GM21381 (cell line): Measurements from ENCODE around the gene DHTKD1.
A peak's percentile ranks its signal among the peaks of the same experiment; 100 is the strongest.
"Not testable (repeated sequence)": the region's sequence is repeated elsewhere in the genome, so short reads cannot be mapped to it uniquely, and the experiment has no call there.

Source experiments
- ATAC-seq: cut with Tn5 transposase; IDR thresholded peaks from one replicate; pipeline ENCODE4 v1.9.1; 2021; ENCODE audit warnings: mild to moderate bottlenecking, moderate library complexity; ENCODE audit not compliant: unreplicated experiment

Gene DHTKD1

DNA sequence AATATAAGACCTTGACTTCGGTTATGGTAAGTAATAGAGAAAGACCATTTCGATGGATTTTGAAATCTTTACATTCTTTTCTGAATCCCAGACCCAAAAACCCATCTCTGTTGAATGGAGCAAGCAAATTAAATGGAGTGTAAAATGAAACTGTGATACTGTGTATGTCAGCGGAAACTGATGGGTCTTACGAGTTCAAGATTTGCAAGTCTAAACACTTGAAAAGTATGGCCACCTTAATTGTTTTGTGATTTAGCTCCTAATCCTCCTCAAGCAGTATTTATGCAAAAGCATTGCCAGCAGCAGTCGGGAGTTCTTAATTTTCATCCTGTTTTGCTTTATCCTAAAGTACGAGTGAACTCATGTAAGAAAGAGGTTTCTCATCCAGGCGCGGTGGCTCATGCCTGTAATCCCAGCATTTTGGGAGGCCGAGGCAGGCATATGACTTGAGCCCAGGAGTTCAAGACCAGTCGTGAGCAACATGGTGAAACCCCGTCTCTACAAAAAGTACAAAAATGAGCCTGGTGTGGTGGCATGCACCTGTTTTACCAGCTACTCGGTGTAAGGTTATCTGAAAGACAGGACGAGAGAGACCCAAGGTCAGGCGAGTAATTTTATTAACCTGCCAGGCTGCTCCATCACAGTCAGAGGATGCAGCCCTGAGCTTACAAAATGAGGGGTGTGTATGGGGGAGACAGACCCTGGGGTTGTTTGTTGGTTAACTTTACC is 5.8 kb upstream of the DHTKD1 start:
- no peak for ATAC-seq

DNA sequence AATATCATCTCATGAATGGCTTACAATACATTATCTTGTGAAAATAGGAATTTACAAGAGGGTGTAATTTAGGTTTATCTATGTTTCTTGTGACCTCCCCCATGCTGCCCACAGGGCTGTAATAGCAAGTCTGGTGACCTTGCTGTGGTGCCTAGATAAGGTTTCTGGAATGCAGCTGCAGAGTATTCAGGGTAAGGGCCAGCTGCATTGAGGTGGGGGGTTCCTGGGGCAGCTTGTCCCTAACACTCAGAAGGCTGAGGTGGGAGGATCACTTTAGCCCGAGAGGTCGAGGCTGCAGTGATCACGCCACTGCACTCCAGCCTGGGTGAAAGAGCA is 5.3 kb upstream of the DHTKD1 start:
- ATAC-seq, result no peak

DNA sequence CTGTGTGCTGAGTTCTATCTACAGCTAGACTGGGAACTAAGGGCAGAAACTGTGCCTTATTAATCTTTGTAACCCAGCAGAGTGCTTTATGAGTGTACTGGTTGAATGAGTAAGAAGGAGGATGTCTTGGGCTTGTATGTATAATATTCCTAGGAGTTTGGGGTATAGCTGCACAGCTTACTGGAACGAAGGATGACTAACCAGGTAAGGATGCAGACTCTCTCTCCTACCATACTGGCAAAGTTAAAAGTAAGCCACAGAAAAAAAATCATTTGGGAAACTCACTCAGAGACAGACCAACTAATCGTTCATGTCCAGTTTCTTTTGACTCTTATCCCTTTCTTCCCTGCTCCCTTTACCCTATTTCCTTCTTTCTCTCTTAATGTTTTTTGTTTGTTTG is 1.4 kb upstream of the DHTKD1 start:
- ATAC-seq, result no peak

DNA sequence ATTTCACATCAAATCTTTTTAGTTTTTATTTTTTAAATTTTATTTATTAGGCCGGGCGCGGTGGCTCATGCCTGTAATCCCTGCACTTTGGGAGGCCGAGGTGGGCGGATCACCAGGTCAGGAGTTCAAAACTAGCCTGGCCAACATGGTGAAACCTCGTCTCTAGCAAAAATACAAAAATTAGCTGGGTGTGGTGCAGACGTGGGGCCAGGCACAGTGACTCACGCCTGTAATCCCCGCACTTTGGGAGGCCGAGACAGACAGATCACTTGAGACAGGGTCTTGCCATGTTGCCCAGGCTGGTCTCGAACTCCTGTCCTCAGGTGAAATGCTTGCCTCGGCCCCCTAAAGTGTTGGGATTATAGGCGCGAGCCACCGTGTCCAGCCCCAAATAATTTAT is 2.7 kb downstream of the DHTKD1 start:
- ATAC-seq, result not testable (repeated sequence)

DNA sequence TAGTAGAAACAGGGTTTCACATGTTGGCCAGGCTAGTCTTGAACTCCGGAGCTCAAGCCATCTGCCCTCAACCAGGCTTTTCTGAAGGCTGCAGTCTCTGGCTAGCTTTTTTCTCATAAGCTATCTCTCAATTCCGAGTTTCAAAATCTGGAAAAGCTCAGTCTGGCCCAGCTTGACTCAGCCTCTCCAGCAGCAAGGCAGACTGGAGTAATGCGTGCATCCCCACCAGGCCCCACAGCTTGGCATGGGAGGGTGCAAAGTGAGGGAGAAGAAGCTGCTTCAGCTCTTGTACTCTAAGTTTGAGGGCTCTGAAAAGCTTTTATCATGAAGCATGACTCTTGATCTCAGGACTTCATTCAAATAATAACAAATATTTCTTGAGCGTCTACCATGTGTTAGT is 4.8 kb downstream of the DHTKD1 start:
- ATAC-seq, result no peak

DNA sequence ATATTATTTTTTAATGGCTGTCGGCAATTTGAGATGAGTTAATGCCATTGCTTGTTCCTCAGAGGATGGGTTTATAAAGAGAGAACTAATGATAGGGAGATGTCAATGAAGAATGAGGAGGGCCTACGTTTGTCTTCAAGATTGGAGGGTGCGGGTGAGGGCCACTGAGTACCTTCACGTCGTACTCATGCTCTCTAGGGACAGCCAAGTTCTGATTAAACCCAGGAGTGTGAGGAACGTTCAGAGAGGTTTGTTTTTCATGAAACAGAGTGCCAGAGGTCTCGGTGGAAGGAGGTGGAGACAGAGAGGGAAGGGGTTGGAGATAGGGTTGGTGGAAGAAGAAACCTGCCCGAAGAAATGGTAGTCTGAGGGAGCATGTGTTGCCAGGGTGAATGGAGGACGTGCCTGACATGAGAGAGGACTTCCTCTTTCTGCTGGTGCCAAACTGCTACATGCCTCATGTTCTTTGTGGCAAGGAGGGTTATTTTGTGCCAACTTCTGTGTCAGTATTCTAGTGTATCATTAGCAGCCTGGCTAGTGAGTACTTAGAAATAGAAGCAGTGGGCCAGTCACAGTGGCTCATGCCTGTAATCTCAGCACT is 8.9 kb downstream of the DHTKD1 start:
- no peak for ATAC-seq

DNA sequence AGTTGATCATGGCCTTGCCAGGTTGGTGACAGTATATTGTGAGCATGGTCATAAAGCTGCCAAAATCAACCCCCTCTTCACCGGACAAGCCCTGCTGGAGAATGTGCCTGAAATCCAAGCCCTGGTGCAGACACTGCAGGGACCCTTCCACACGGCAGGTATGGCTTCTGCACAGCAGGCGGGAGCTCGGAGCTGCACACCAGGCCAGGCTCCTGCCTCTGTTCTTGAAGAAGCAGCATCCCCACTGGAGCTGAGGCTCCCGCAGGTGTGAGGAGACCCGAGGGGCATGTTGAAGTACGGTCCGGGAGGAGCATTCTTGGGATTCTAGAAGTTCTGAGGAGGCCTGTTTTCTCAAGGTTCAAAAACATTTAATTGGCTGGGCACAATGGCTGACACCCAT is 12.7 kb downstream of the DHTKD1 start:
- no peak for ATAC-seq

DNA sequence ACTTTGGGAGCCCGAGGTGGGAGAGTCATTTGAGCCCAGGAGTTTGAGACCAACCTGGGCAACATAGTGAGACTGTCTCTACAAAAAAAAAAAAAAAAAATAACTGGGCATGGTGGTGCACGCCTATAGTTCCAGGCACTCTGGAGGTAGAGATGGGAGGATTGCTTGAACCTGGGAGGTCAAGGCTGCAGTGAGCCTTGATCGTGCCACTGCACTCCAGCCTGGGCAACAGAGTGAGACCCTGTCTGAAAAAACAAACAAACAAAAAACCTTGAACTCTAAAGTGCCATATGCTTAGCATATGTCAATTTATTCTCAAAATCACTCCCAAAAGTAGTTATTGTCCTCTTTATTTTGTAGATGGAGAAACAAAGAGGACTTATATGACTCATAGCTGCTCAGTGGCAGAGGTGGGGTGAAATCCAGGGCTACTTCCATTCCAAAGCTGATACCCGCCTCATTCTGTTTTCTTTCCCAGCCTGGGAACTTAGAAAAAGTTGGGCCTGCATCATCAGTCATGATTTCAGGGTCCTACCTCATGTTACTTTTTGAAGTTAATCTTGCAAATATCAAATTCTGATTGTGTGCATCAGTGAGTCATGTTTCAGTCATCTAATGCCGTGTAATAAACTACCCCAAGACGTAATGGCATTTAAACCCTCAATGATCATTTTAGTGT is 13.3 kb downstream of the DHTKD1 start:
- ATAC-seq, result no peak

DNA sequence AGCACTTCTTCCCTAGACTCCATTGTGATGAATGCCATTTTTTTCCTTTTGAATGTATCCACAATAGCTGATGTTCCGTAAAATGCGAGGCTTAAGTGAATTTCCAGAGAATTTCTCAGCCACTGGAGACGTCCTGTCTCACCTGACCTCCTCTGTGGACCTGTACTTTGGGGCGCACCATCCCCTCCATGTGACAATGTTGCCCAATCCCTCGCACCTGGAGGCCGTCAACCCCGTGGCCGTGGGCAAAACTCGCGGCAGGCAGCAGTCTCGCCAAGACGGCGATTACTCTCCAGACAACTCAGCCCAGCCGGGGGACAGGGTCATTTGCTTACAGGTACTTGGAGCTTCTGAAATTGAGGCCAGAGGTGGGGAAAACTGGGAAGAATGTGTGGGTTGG is 20.2 kb downstream of the DHTKD1 start:
- no peak for ATAC-seq

DNA sequence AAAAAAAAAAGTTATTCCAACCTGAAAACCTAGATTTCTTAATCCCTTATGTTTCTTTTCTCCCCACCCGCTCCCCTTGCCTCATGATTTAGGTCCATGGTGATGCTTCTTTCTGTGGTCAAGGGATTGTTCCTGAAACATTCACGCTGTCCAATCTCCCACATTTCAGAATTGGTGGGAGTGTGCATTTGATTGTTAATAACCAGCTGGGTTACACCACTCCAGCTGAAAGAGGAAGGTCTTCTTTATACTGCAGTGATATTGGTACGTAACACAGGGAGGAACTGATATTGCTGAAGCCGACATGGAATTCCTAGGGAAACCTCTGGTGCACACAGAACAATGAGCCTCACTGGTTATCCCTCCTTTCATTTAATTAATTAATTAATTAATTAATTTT is 22.7 kb downstream of the DHTKD1 start:
- no peak for ATAC-seq

DNA sequence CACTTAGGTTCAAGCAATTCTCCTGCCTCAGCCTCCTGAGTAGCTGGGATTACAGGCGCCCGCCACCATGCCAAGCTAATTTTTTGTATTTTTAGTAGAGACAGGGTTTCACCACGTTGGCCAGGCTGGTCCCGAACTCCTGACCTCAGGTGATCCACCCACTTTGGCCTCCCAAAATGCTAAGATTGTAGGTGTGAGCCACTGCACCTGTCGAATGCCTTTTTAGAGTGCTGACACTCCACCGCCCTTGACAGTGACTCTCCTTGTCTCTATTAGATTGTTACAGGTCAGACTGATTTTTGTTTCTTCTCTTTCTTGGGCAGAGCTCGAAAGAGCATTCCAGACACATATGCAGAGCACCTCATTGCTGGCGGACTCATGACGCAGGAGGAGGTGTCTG is 28.6 kb downstream of the DHTKD1 start:
- not testable (repeated sequence) for ATAC-seq

DNA sequence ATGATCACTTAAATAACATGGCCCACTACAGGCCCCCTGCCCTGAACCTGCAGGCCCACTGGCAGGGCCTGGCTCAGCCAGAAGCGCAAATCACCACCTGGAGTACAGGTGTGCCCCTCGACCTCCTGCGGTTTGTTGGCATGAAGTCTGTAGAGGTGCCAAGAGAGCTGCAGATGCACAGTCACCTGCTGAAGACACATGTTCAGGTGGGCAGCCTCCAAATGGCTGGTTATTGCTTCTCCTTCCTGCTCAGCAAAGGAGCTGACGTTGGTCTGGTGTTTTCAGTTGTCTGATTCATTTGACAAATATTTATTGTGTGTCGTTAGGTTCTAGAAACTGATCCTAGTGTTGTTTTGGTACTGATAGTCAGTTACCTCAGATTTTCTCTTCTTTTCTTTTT is 29.0 kb downstream of the DHTKD1 start:
- ATAC-seq, result no peak

DNA sequence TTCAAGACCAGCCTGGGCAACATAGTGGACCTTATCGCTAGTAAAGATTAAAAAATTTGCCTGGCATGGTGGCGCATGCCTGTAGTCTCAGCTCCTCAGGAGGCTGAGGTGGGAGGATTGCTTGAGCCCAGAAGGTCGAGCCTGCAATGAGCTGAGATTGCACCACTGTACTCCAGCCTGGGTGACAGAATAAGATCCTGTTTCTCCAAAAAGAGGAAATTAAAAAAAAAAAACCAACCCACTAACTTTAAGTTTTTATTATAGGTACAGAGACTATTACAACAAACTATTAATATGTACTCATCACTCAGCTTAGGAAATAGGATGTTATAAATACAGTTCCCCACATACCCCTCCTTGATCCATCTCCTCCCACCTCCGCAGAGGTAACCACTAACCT is 30.2 kb downstream of the DHTKD1 start:
- no peak for ATAC-seq

DNA sequence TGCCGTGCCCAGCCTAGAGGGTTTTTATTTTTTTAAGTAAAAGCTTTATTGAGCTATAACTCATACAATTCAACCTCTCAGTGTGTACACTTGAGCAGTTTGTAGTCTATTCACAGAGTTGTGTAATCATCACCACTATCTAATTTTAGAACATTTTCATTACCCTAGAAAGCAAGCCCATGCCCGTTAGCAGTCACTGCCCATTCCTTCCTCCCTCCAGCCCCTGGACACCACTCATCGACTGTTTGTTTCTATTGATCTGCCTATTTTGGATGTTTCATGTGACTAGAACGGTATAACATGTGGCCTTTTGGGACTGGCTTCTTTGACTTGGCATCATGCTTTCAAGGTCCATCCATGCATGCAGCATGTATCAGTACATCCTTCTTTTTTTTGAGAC is 35.0 kb downstream of the DHTKD1 start:
- ATAC-seq, result no peak

DNA sequence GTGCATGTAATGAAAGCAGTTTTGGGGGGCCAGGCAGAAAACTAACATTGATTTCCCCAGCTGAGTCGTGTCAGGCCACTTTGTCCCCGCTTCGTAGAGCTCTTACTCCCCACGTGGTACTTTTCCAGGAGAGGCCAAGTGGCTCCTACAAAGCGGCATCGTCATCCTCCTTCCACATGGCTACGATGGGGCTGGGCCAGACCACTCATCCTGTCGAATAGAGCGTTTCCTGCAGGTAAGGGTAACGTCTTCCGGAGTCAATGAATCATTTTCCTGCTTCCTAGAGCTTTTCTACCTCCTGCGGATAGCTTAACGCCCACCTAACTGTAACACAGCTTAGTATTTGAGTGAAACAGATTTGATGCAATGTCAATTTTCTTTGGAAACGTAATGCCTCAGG is 39.0 kb downstream of the DHTKD1 start:
- no peak for ATAC-seq

DNA sequence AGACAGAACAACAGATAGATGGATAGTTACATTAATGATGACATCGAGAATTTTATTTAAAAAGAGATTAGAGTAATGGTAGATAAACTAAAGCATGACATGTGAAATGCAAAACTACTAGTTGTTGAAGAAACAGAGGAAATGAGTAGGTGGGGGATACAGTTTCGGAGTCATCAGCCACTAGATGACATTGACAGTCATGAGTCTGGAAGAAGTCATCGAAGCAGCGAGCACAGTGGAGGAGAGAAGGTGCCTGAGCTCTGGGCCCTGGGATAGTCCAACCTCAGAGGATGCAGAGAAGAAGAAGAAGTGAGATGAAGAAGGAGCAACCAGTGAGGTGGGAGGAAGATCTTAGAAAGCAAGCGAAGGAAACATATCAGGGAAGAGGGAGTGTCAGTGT is 40.5 kb downstream of the DHTKD1 start:
- no peak for ATAC-seq

DNA sequence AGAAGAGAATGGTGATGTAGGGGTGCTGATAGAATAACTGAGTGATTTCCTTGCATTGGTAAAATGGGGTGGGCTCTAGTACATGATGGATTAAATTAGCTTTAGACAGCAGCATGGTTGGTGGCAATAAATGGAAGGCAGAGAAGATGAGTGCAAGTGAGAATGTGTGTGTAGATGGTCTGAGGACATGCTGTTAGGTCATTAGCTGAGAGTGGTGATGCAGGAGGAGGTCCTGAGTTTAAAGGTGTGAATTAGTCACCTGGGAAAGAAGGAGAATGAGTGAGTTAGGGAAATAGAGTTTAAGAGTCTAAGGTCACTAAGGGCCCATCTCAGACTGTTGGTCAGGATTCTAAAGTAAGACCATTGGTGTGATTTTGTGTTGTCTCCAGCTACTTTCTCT is 42.8 kb downstream of the DHTKD1 start:
- no peak for ATAC-seq

DNA sequence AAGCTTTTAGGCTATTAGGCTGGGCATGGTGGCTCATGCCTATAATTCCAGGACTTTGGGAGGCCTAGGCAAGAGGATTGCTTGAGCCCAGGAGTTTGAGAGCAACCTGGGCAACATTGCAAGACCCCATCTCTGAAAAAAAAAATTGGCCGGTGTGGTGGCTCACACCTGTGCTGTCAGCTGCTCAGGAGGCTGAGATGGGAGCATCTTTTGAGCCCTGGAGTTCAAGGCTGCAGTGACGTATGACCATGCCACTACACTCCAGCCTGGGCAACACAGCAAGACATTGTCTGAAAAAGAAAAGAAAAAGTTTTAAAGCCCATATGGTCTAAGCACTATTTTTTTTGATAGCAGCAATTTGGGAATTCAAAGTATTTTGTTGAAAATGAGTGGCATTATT is 44.9 kb downstream of the DHTKD1 start:
- ATAC-seq, result no peak

DNA sequence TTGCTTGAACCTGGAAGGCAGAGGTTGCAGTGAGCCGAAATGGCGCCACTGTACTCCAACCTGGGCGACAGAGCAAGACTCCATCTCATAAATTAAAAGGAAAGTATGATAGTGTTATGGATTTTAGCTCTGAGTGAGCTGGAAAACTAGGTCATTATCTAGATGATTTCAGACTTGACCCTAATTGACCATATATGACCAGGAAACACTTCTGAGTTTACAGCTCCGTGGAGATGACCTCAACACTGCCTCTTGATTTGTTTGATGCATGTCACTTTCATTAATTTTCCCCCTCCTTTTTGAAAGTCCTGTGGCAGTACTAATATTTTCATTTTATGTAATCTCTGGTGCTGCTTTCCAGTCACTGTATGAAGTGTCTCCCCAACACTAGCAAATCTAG is 52.9 kb downstream of the DHTKD1 start:
- ATAC-seq, result peak; percentile 32

DNA sequence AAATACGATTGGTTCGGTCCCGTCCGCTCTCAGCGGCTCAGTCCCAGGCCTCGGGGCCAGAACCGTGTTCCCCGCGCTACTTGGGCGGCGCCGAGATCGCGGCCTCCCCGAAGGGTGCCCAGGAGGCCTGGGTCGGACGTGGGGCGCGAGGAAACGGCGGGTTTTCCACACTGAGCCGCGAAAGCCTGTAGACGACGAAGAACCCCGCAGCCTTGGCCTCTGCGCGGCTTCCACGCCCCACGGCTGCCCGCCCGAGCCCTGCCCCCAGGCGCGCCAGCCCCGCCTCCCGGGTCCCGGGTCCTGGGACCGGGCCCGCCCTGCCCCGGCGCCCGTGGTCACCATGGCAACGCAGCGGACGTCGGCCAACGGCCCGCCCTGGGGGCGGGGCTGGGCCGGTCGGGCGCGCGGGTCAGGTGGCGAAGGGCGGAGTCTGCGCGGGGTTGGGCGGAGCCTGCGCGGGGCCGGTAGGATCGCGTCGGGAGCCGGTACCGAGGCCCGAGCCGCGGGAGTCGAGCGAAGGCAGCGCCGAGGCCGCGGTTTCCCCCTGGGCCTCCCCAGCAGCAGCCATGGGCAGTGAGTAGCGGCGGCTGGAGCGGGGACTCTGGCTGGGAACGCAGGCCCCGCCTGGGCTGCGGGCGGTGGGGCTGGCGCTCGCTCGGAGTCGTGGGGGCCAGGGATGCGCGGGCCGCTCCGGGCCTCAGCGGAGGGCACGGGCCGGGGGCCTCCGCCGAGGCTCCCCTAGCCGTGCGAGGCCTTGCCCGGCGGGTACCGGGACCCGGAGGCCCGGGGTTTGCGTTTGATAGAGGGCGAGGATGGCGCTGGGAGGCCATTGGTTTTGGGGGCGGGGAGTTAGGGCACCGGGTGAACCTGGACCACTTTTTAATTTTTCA is 60.7 kb downstream of the DHTKD1 start, which contains the start of gene SEC61A2:
Gene SEC61A2, plus strand, starts transcription at position 456 of the 890 bp plus-strand sequence. Its CDS starts 111 bp downstream, at position 567.
- ATAC-seq, result peak; percentile 92

DNA sequence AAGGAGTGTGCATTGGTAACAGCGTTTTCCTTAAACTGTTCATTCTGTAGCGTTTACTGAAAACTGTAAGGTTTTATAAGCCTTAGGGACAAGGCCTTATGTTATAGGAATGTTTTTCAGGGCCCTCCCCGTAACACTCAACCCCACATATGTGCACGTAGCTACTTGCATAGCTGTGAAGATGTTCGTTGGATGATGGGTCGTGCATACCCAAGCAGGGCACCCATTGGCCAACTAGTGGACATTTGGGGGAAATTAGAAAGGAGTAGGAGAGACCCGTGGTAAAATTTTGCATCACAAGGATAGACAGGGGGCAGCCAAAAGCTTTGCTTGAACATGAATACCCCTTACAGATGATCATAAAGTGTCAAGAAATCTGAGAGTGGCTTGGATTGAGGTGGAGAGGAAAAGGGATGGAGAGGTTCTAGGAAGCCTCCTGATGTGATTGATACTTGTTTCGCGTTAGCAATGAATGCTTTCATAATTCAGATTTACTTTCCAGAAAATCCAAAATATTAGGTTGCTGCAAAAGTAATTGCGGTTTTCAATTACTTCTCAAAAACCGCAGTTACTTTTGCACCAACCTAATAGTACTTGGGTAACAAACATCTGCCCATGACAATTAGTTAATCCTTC is 61.6 kb downstream of the DHTKD1 start:
- ATAC-seq, result peak; percentile 41
